ENCODE data around the gene SLC24A3.

Gene SLC24A3

GRCh38 chr20:19348582-19348981 lies 136.1 kb downstream of the SLC24A3 start:
- no peak for DNase-seq (ENCODE audit: low spot score)
- in situ Hi-C loops (cut with MboI; ENCODE audit: low sequenced_read_pairs, unreplicated experiment) = no loop called here
- TF ChIP-seq CTCF (IDR thresholded peaks at IDR 0.05; ENCODE audit: borderline replicate concordance, control extremely low read depth, extremely low read depth, insufficient read depth, missing control alignments) = no peak

GRCh38 chr20:19349879-19350278 lies 137.4 kb downstream of the SLC24A3 start:
- no peak for DNase-seq (ENCODE audit: low spot score)
- in situ Hi-C loops (cut with MboI; ENCODE audit: low sequenced_read_pairs, unreplicated experiment) = no loop called here
- TF ChIP-seq CTCF (IDR thresholded peaks at IDR 0.05; ENCODE audit: borderline replicate concordance, control extremely low read depth, extremely low read depth, insufficient read depth, missing control alignments) = no peak

GRCh38 chr20:19351542-19351941 lies 139.1 kb downstream of the SLC24A3 start:
- in situ Hi-C loops (cut with MboI; ENCODE audit: low sequenced_read_pairs, unreplicated experiment) = no loop called here
- no peak for DNase-seq (ENCODE audit: low spot score)
- no peak for TF ChIP-seq CTCF (IDR thresholded peaks at IDR 0.05; ENCODE audit: borderline replicate concordance, control extremely low read depth, extremely low read depth, insufficient read depth, missing control alignments)

DNA sequence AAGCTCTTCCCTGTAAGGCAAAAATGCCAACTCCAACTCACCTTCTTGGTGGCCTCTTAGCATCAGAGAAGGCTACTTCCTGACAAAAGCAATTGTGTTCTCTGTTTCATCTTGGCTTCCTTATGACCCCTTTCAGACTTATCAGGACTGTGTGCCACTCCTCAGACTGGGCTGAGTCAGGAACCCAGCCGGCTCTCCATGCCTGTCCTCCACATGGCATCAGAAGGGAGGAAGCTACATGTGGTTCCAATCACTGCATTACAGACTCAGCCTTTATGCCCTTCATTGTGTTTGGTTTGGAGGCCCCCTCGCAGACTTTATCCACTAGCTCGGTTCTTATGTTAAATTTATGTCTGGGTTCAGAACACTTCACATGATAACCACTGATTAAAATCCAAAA lies 142.5 kb downstream of the SLC24A3 start:
- DNase-seq (ENCODE audit: low spot score) = no peak
- TF ChIP-seq CTCF (IDR thresholded peaks at IDR 0.05; ENCODE audit: borderline replicate concordance, control extremely low read depth, extremely low read depth, insufficient read depth, missing control alignments) = no peak
- in situ Hi-C loops (cut with MboI; ENCODE audit: low sequenced_read_pairs, unreplicated experiment) = no loop called here

DNA sequence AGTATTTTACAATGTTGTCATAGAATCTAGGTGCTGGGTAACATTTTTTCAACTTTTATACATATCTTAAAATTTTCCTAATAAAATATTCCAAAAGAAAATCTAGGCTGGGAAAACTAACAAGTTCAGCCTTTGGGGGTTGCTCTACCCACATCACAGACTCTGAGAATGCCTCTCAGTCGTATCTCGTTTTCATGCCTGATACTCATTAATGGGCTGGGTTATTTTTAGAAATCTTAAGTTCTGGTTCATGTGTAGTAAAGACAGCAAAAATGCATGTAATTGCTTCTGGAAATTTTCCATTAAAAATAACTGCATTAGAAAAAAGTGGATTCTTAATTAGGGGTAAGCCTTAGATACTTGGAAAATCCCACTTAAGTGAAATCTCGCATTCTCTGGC lies 149.3 kb downstream of the SLC24A3 start:
- TF ChIP-seq CTCF (IDR thresholded peaks at IDR 0.05; ENCODE audit: borderline replicate concordance, control extremely low read depth, extremely low read depth, insufficient read depth, missing control alignments) = no peak
- DNase-seq (ENCODE audit: low spot score) = no peak
- in situ Hi-C loops (cut with MboI; ENCODE audit: low sequenced_read_pairs, unreplicated experiment) = no loop called here

DNA sequence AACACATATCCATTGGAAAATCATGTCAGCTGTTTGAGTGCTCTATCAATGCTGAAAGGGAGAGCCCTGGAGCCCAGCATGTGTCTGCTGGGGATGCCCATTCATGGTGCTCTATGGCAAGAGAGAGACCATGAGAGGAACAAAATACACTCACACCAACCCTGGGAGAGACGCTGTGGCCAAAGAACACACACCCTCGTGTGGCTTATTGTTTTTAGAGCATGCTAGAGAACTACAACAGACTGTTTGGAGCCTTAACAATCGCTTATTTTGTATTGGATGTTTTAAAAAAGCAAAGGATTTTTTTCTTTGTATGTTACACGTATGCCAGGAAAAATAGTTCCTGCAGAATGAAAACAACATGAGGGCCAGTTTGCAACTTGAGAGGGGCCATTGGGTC lies 151.0 kb downstream of the SLC24A3 start:
- in situ Hi-C loops (cut with MboI; ENCODE audit: low sequenced_read_pairs, unreplicated experiment) = no loop called here
- no peak for TF ChIP-seq CTCF (IDR thresholded peaks at IDR 0.05; ENCODE audit: borderline replicate concordance, control extremely low read depth, extremely low read depth, insufficient read depth, missing control alignments)
- no peak for DNase-seq (ENCODE audit: low spot score)

DNA sequence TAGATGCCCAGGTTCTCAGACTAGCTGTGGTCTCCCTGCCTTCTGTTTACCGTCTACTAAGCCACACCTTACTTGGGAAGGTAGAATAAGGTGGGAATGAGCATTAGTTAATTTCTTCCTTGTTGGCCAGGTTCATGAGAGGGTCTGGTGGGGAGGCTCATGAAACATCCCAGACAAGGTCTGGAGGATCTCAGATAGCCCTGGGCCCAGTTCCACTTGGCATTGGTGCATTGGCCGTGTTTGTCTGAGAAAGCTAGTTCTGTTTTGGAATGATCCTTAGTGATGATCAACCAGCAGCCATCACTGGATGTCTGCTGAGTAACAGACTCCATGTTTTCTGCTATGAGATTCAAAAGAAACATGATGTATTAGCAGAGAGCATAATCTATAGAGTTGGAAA lies 155.1 kb downstream of the SLC24A3 start:
- DNase-seq (ENCODE audit: low spot score) = no peak
- in situ Hi-C loops (cut with MboI; ENCODE audit: low sequenced_read_pairs, unreplicated experiment) = no loop called here
- no peak for TF ChIP-seq CTCF (IDR thresholded peaks at IDR 0.05; ENCODE audit: borderline replicate concordance, control extremely low read depth, extremely low read depth, insufficient read depth, missing control alignments)
